Central memory CD8-positive, alpha-beta T cell (primary cell): ENCODE measurements around the gene MEF2A.
A peak's percentile ranks its signal among the peaks of the same experiment; 100 is the strongest.

ENCODE experiments used
- ATAC-seq: fragments of 150-1000 bp; cut with Tn5 transposase; replicated peaks from 2 replicates; pipeline ENCODE4 v1.10.0; 2022; ENCODE audit warnings: mild to moderate bottlenecking, moderate FRiP score, moderate number of reproducible peaks; ENCODE audit not compliant: poor library complexity, severe bottlenecking; ENCODE audit errors: extremely low read depth
- DNase-seq, 2 donors: peaks; one replicate each; pipeline ENCODE4 v3.0.0; 2021; ENCODE audit warnings: low spot score in 2 of 2
- H3K27ac Mint-ChIP-seq: one replicate; pipeline ENCODE4 v1.8.0; 2022; ENCODE audit warnings: low read depth, mild to moderate bottlenecking, moderate library complexity, mixed read lengths
- H3K27me3 Mint-ChIP-seq: one replicate; pipeline ENCODE4 v1.8.0; 2022; ENCODE audit warnings: mixed read lengths
- H3K36me3 Mint-ChIP-seq: one replicate; pipeline ENCODE4 v1.8.0; 2022; ENCODE audit warnings: mild to moderate bottlenecking, moderate library complexity, mixed read lengths; ENCODE audit not compliant: insufficient read depth
- H3K4me1 Mint-ChIP-seq: one replicate; pipeline ENCODE4 v1.8.0; 2022; ENCODE audit warnings: mixed read lengths
- H3K4me3 Mint-ChIP-seq: one replicate; pipeline ENCODE4 v1.8.0; 2022; ENCODE audit warnings: mild to moderate bottlenecking, moderate library complexity, mixed read lengths
- H3K9me3 Mint-ChIP-seq: one replicate; pipeline ENCODE4 v1.8.0; 2022; ENCODE audit warnings: mixed read lengths

Gene MEF2A

GRCh38 chr15:99618941-99619411 is 53.2 kb downstream of the MEF2A start:
- Mint-ChIP-seq H3K27ac (peak overlapping the region; percentile 22), H3K4me3 (no peak overlapping the region), H3K27me3 (no peaks in the 10 kb centered on the region), H3K9me3 (no peaks in the 10 kb centered on the region), H3K36me3 (no peaks in the 10 kb centered on the region), H3K4me1 (peaks cover 45% of the 10 kb centered on the region)
- ATAC-seq (no peak), DNase-seq (no peak)

- Mint-ChIP-seq H3K4me1 (peaks cover 44% of the 10 kb centered on the region), H3K27me3 (no peaks in the 10 kb centered on the region), H3K36me3 (no peaks in the 10 kb centered on the region)
Observed at GRCh38 chr15:99619712-99620111, 53.9 kb downstream of the MEF2A start.

GRCh38 chr15:99620178-99620577 is 54.4 kb downstream of the MEF2A start:
- Mint-ChIP-seq H3K27me3 (no peaks in the 10 kb centered on the region), H3K36me3 (no peaks in the 10 kb centered on the region), H3K4me3 (no peak overlapping the region), H3K27ac (no peak overlapping the region), H3K4me1 (peaks cover 39% of the 10 kb centered on the region), H3K9me3 (no peaks in the 10 kb centered on the region)
- no peak for ATAC-seq
- no peak for DNase-seq

More at GRCh38 chr15:99619712-99620111, 53.9 kb downstream of the MEF2A start:
- no peak overlapping the region for H3K27ac Mint-ChIP-seq
- no peak overlapping the region for H3K4me3 Mint-ChIP-seq
- no peaks in the 10 kb centered on the region for H3K9me3 Mint-ChIP-seq
- DNase-seq (no peak), ATAC-seq (no peak)

DNA sequence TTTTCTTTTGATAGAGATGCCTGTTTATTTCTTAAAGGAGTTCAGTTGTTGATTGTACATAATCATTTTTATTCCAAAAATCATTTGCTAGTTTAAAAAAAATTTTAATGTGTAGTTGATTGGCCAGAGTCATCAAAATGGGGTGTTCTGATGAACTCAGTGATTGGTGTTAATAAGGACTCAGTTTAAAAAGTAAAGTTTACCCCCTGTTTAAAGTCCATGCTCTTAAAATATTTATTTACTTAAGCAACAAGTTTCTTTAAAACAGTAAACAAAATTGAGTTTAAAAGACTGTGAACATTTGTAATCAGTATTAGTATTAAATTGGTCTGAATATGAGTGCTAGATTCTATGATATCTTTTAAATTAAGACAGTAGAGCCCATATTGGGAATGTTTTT is 56.0 kb downstream of the MEF2A start:
- Mint-ChIP-seq H3K27me3 (no peaks in the 10 kb centered on the region), H3K36me3 (no peaks in the 10 kb centered on the region), H3K4me3 (no peak overlapping the region), H3K4me1 (peaks cover 52% of the 10 kb centered on the region), H3K27ac (no peak overlapping the region), H3K9me3 (no peaks in the 10 kb centered on the region)
- ATAC-seq, result no peak
- no peak for DNase-seq

- H3K4me3 Mint-ChIP-seq, result no peak overlapping the region
- no peak for DNase-seq
- H3K4me1 Mint-ChIP-seq, result peaks cover 68% of the 10 kb centered on the region
- no peaks in the 10 kb centered on the region for H3K27me3 Mint-ChIP-seq
- ATAC-seq, result no peak
- no peak overlapping the region for H3K27ac Mint-ChIP-seq
- peaks cover 3% of the 10 kb centered on the region for H3K36me3 Mint-ChIP-seq
- H3K9me3 Mint-ChIP-seq, result no peaks in the 10 kb centered on the region
Observed at GRCh38 chr15:99628374-99629001, 62.7 kb downstream of the MEF2A start.

- Mint-ChIP-seq H3K4me3 (no peak overlapping the region), H3K36me3 (peaks cover 6% of the 10 kb centered on the region), H3K27me3 (no peaks in the 10 kb centered on the region), H3K27ac (no peak overlapping the region), H3K9me3 (no peaks in the 10 kb centered on the region), H3K4me1 (peaks cover 60% of the 10 kb centered on the region)
- DNase-seq (no peak), ATAC-seq (no peak)
Observed at GRCh38 chr15:99630607-99631131, 64.9 kb downstream of the MEF2A start.

DNA sequence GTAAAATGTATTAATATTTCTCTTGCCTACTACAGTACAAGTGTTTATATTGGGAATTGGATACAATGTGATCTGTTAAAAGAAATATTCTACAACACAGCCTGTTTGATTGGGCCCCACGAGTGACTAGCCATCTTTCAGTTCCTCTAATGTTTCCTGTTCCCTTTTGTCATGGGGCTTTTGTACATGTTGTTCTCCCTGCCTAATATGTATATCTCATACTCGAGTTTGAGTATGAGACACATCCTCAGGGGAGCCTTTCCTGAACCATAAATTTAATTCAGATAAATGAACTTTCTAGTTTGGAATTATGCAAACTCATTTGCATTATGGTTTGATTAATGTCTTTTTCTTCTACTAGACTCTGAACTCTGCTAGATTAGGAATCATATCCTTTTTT is 65.5 kb downstream of the MEF2A start:
- H3K27me3 Mint-ChIP-seq, result no peaks in the 10 kb centered on the region
- H3K27ac Mint-ChIP-seq, result no peak overlapping the region
- ATAC-seq, result no peak
- DNase-seq, result no peak
- H3K36me3 Mint-ChIP-seq, result peaks cover 8% of the 10 kb centered on the region
- H3K4me1 Mint-ChIP-seq, result peaks cover 55% of the 10 kb centered on the region
- no peaks in the 10 kb centered on the region for H3K9me3 Mint-ChIP-seq
- no peak overlapping the region for H3K4me3 Mint-ChIP-seq

DNA sequence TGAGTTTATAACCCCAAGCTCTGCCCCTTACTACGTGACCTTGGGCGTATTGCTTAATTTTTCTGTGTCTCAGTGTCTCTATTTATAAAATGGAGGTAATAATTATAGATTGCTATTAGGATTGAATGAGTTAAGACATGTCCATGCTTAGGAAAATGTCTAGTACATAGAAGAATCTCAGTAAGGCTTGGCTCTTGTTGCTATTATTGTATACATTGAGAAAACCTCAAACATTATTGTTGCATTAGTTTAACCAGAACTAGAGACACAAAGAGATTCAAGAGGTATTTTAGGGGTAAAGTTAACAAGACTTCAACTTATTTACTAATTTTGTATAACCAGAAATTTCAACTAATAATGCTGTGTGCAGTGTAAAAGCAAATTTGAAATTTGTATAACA is 66.7 kb downstream of the MEF2A start:
- peaks cover 44% of the 10 kb centered on the region for H3K4me1 Mint-ChIP-seq
- H3K27ac Mint-ChIP-seq, result no peak overlapping the region
- H3K9me3 Mint-ChIP-seq, result no peaks in the 10 kb centered on the region
- DNase-seq (no peak), ATAC-seq (no peak)
- peaks cover 13% of the 10 kb centered on the region for H3K36me3 Mint-ChIP-seq
- H3K27me3 Mint-ChIP-seq, result no peaks in the 10 kb centered on the region
- no peak overlapping the region for H3K4me3 Mint-ChIP-seq

GRCh38 chr15:99633655-99634054 is 67.9 kb downstream of the MEF2A start:
- Mint-ChIP-seq H3K9me3 (no peaks in the 10 kb centered on the region), H3K36me3 (peaks cover 17% of the 10 kb centered on the region), H3K4me1 (peaks cover 33% of the 10 kb centered on the region), H3K27ac (no peak overlapping the region), H3K27me3 (no peaks in the 10 kb centered on the region), H3K4me3 (no peak overlapping the region)
- DNase-seq (no peak), ATAC-seq (no peak)

- DNase-seq, result no peak
- Mint-ChIP-seq H3K36me3 (peaks cover 16% of the 10 kb centered on the region), H3K9me3 (no peaks in the 10 kb centered on the region), H3K27ac (no peak overlapping the region), H3K27me3 (no peaks in the 10 kb centered on the region), H3K4me3 (no peak overlapping the region), H3K4me1 (peaks cover 28% of the 10 kb centered on the region)
- no peak for ATAC-seq
Observed at GRCh38 chr15:99634576-99634975, 68.8 kb downstream of the MEF2A start.

DNA sequence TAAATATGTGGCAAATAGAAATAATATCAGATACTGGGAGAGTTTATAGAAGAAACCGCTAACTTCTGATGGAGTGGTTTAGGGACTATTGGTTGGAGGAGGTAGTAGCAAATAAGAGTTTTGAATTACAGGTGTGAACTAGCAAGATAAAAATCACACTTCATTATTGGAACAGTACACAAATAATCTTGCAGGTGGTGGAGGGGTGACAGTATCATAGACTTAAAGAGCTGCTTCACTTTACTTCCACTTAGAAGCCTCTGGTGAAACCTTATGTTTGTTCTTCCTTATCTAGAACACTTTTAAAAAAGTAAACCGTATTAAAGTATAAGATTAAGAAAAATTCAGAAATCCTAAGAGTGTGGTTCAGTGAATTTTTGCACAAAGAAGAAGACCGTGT is 69.4 kb downstream of the MEF2A start:
- no peak overlapping the region for H3K27ac Mint-ChIP-seq
- DNase-seq, result no peak
- ATAC-seq, result no peak
- H3K4me1 Mint-ChIP-seq, result peaks cover 28% of the 10 kb centered on the region
- no peaks in the 10 kb centered on the region for H3K27me3 Mint-ChIP-seq
- H3K9me3 Mint-ChIP-seq, result no peaks in the 10 kb centered on the region
- H3K36me3 Mint-ChIP-seq, result peaks cover 15% of the 10 kb centered on the region
- H3K4me3 Mint-ChIP-seq, result no peak overlapping the region

DNA sequence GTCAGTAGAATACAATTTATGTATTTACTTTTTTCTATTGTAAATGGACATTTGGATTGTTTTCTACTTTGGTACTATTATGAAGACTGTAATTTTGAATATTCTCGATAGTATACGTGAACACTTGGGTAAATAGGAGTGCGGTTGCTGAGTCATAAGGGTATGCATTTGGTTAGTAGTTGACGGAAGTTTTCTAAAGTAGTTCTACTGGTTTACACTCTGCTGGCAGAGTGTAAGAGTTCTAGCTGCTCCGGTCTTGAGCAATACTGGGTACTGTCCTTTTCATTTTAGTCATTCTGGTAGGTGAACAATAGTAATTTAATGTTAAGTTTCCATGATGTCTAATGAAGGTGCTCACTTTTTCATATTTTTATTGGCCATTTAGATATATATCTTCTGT is 70.0 kb downstream of the MEF2A start:
- no peaks in the 10 kb centered on the region for H3K27me3 Mint-ChIP-seq
- no peak overlapping the region for H3K27ac Mint-ChIP-seq
- DNase-seq (no peak), ATAC-seq (no peak)
- no peak overlapping the region for H3K4me3 Mint-ChIP-seq
- H3K36me3 Mint-ChIP-seq, result peaks cover 15% of the 10 kb centered on the region
- H3K9me3 Mint-ChIP-seq, result no peaks in the 10 kb centered on the region
- peaks cover 25% of the 10 kb centered on the region for H3K4me1 Mint-ChIP-seq

DNA sequence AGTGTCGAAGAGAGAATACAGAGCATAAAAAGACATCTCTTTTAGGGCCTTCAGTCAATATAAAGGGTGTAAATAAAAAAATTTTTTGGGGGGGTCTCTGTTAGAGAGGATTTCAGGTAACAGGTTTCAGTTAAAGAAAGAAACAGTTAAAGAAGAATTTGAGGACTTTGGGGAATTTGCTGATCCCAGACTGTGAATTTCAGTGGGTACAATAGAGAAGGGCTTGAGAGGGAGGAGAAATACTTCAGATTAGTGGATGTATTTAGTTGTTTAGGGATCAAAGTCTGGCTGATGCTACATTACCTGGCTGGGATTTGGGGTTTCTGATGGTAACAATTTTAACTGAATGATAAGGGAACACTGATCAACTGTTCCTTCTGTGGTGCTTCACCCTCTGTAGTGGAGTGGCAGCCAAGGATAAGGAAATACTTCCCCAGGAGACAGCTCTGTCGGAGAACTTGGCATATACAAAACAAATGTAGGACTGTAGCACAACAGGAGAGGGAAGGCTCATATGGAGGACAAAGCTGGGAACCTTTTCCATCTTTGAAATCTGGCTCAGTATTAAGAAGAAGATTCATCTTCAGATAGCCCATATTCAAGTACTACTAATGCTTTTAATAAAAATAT is 79.2 kb downstream of the MEF2A start:
- peaks cover 9% of the 10 kb centered on the region for H3K36me3 Mint-ChIP-seq
- peaks cover 13% of the 10 kb centered on the region for H3K4me1 Mint-ChIP-seq
- no peak for DNase-seq
- H3K9me3 Mint-ChIP-seq, result peaks cover 6% of the 10 kb centered on the region
- no peak overlapping the region for H3K4me3 Mint-ChIP-seq
- H3K27ac Mint-ChIP-seq, result no peak overlapping the region
- no peaks in the 10 kb centered on the region for H3K27me3 Mint-ChIP-seq
- ATAC-seq, result no peak
